Loucy (cell line): ENCODE measurements around the gene GIPC3.

Experiments
- H2AFZ ChIP-seq: fragments of 200-600 bp; sonication (generic); 2 replicates; pipeline ENCODE4 v1.6.0; 2016; ENCODE audit warnings: antibody characterized with exemption, mild to moderate bottlenecking, low read length, moderate library complexity
- H3F3A ChIP-seq: fragments of 200-600 bp; 2 replicates; pipeline ENCODE4 v1.6.0; 2016; ENCODE audit warnings: antibody characterized with exemption, low read depth, mild to moderate bottlenecking
- H3K27me3 ChIP-seq: fragments of 200-600 bp; sonication (generic); 2 replicates; pipeline ENCODE4 v1.6.1; 2014; ENCODE audit warnings: low read length, mild to moderate bottlenecking; ENCODE audit not compliant: insufficient read depth, poor library complexity, severe bottlenecking
- H3K36me3 ChIP-seq: fragments of 200-600 bp; sonication (generic); 2 replicates; pipeline ENCODE4 v1.6.1; 2016; ENCODE audit warnings: low read length; ENCODE audit not compliant: insufficient read depth
- H3K4me1 ChIP-seq: fragments of 200-600 bp; sonication (generic); 2 replicates; pipeline ENCODE4 v1.5.1; 2014; ENCODE audit warnings: low read length, mild to moderate bottlenecking; ENCODE audit not compliant: insufficient read depth, poor library complexity, severe bottlenecking
- H3K4me2 ChIP-seq: fragments of 200-600 bp; sonication (generic); 2 replicates; pipeline ENCODE4 v1.6.0; 2014; ENCODE audit warnings: antibody characterized with exemption, low read length, low read depth, mild to moderate bottlenecking; ENCODE audit not compliant: poor library complexity, severe bottlenecking
- H3K4me3 ChIP-seq: fragments of 200-600 bp; sonication (generic); 2 replicates; pipeline ENCODE4 v1.5.1; 2014; ENCODE audit warnings: low read length, mild to moderate bottlenecking, mixed read lengths; ENCODE audit not compliant: poor library complexity, severe bottlenecking
- H3K79me2 ChIP-seq: fragments of 200-600 bp; sonication (generic); 2 replicates; pipeline ENCODE4 v1.6.1; 2014; ENCODE audit warnings: low read length; ENCODE audit not compliant: insufficient read depth
- H3K9ac ChIP-seq: fragments of 200-600 bp; sonication (generic); 2 replicates; pipeline ENCODE4 v1.6.0; 2014; ENCODE audit warnings: mild to moderate bottlenecking, low read depth, low read length, moderate library complexity; ENCODE audit not compliant: poor library complexity, severe bottlenecking
- H3K9me2 ChIP-seq: fragments of 200-600 bp; sonication (generic); replicated peaks from 2 replicates; pipeline ENCODE4 v1.6.1; 2016; ENCODE audit warnings: low read depth, low read length, mixed read lengths
- H3K9me3 ChIP-seq: fragments of 200-600 bp; sonication (generic); 2 replicates; pipeline ENCODE4 v1.6.1; 2014; ENCODE audit warnings: mild to moderate bottlenecking, antibody characterized with exemption, low read length, low read depth; ENCODE audit not compliant: insufficient read depth
- H4K20me1 ChIP-seq: fragments of 200-600 bp; sonication (generic); 2 replicates; pipeline ENCODE4 v1.6.0; 2014; ENCODE audit warnings: antibody characterized with exemption, low read length, mild to moderate bottlenecking; ENCODE audit not compliant: insufficient read depth, poor library complexity, severe bottlenecking
- CTCF ChIP-seq: fragments of 200-600 bp; sonication (generic); conservative IDR thresholded peaks from 2 replicates; pipeline ENCODE4 v1.5.1; 2014; ENCODE audit warnings: mild to moderate bottlenecking, antibody characterized with exemption, low read length
- EZH2phosphoT487 ChIP-seq: fragments of 200-600 bp; IDR thresholded peaks from 2 replicates; pipeline ENCODE4 v1.6.1; 2018; ENCODE audit warnings: antibody characterized with exemption, mild to moderate bottlenecking, moderate library complexity, borderline replicate concordance

The GIPC3 gene

GRCh38 chr19:3633559-3633988 lies 48.3 kb downstream of the GIPC3 start:
- H3K36me3 ChIP-seq: no peaks in the 10 kb centered on the region
- no peaks in the 10 kb centered on the region for H3F3A ChIP-seq
- H3K4me3 ChIP-seq: no peak overlapping the region
- H2AFZ ChIP-seq: no peak overlapping the region
- H3K9ac ChIP-seq: no peak overlapping the region
- no peaks in the 10 kb centered on the region for H3K9me3 ChIP-seq
- H4K20me1 ChIP-seq: no peaks in the 10 kb centered on the region
- no peaks in the 10 kb centered on the region for H3K9me2 ChIP-seq
- no peaks in the 10 kb centered on the region for H3K27me3 ChIP-seq
- TF ChIP-seq EZH2phosphoT487 (no peak), CTCF (no peak)
- no peak overlapping the region for H3K4me2 ChIP-seq
- no peaks in the 10 kb centered on the region for H3K79me2 ChIP-seq
- no peaks in the 10 kb centered on the region for H3K4me1 ChIP-seq

- H3K9ac ChIP-seq: no peak overlapping the region
- H3K9me2 ChIP-seq: no peaks in the 10 kb centered on the region
- no peaks in the 10 kb centered on the region for H4K20me1 ChIP-seq
- H3K79me2 ChIP-seq: no peaks in the 10 kb centered on the region
- H3K4me3 ChIP-seq: no peak overlapping the region
- no peak overlapping the region for H2AFZ ChIP-seq
- H3K4me1 ChIP-seq: no peaks in the 10 kb centered on the region
- H3K4me2 ChIP-seq: no peak overlapping the region
- no peaks in the 10 kb centered on the region for H3F3A ChIP-seq
- H3K36me3 ChIP-seq: no peaks in the 10 kb centered on the region
- TF ChIP-seq EZH2phosphoT487 (no peak), CTCF (no peak)
- no peaks in the 10 kb centered on the region for H3K9me3 ChIP-seq
- H3K27me3 ChIP-seq: no peaks in the 10 kb centered on the region
Observed at GRCh38 chr19:3634496-3635045, 49.3 kb downstream of the GIPC3 start.

GRCh38 chr19:3636506-3636905 lies 51.2 kb downstream of the GIPC3 start:
- Histone ChIP-seq H3K4me2 (no peak overlapping the region), H3K4me3 (no peak overlapping the region), H3K79me2 (no peaks in the 10 kb centered on the region), H3K4me1 (no peaks in the 10 kb centered on the region), H3F3A (no peaks in the 10 kb centered on the region), H3K27me3 (no peaks in the 10 kb centered on the region), H4K20me1 (no peaks in the 10 kb centered on the region), H3K36me3 (no peaks in the 10 kb centered on the region), H3K9ac (no peak overlapping the region), H2AFZ (no peak overlapping the region), H3K9me2 (no peaks in the 10 kb centered on the region), H3K9me3 (no peaks in the 10 kb centered on the region)
- no peak for TF ChIP-seq EZH2phosphoT487

- H3K79me2 ChIP-seq: no peaks in the 10 kb centered on the region
- H3K4me3 ChIP-seq: no peak overlapping the region
- no peak overlapping the region for H3K9ac ChIP-seq
- H3K9me3 ChIP-seq: no peaks in the 10 kb centered on the region
- no peaks in the 10 kb centered on the region for H3F3A ChIP-seq
- H4K20me1 ChIP-seq: no peaks in the 10 kb centered on the region
- H3K9me2 ChIP-seq: no peaks in the 10 kb centered on the region
- no peaks in the 10 kb centered on the region for H3K36me3 ChIP-seq
- H3K4me1 ChIP-seq: no peaks in the 10 kb centered on the region
- TF ChIP-seq EZH2phosphoT487: no peak
- no peak for TF ChIP-seq CTCF
- H3K27me3 ChIP-seq: no peaks in the 10 kb centered on the region
- no peak overlapping the region for H3K4me2 ChIP-seq
- no peak overlapping the region for H2AFZ ChIP-seq
Observed at GRCh38 chr19:3636962-3637361, 51.7 kb downstream of the GIPC3 start.
